Measurements from ENCODE around the gene YOD1. TPM values are rescaled to one million over a fixed set of nuclear protein-coding genes. Genes with fewer than 3 reads are reported as not detected.

YOD1 gene
- total and polyA plus RNA-seq, 10 of the 15 experiments (the other 5 are each of a cell fraction or from before 2014, with no cell fraction given) = 2.1 to 7.9 (median 5.0) TPM

DNA sequence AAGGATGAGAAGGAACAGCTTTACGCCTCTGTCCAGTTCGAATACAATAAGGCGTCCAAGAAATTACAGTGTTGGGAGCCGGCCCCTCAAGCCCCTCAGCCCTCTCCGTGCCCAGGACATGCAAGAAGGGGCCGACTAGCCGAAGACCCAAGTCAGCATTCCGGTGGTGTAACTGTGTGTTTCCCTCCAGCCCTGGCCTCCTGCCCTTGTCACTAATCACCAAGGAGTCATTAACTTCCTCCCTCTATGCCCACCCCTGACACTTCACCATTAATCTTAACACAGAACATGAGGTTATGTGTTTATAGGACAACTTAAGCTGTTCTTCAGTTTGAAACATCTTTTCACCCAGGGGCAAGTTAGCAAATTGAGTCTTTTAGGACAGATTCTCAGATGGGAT is 21.2 kb upstream of the YOD1 start (continued):
- TF ChIP-seq, protein P1, sequence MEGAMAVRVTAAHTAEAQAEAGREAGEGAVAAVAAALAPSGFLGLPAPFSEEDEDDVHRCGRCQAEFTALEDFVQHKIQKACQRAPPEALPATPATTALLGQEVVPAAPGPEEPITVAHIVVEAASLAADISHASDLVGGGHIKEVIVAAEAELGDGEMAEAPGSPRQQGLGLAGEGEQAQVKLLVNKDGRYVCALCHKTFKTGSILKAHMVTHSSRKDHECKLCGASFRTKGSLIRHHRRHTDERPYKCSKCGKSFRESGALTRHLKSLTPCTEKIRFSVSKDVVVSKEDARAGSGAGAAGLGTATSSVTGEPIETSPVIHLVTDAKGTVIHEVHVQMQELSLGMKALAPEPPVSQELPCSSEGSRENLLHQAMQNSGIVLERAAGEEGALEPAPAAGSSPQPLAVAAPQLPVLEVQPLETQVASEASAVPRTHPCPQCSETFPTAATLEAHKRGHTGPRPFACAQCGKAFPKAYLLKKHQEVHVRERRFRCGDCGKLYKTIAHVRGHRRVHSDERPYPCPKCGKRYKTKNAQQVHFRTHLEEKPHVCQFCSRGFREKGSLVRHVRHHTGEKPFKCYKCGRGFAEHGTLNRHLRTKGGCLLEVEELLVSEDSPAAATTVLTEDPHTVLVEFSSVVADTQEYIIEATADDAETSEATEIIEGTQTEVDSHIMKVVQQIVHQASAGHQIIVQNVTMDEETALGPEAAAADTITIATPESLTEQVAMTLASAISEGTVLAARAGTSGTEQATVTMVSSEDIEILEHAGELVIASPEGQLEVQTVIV (IDR thresholded peaks at IDR 0.05; ENCODE audit: borderline replicate concordance, partially characterized antibody) = no peak

DNA sequence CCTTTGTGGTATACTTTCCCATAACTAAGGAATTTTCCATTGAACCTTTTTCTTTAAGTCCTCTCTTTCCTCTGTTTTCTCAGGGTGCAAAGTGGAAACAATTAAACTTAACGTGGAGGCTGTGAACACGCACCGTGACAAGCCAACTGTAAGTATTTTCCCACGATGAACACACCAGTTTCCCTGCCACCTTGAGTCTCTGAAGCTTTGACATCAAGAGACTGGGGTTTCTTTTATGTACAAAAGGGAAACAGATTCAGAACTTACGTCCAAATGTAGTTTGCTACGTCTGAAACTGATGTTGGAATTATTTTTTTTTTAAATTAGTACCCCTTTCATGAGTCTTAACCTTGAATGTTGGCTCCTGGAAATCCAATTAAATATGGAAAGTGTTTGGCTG is 20.4 kb upstream of the YOD1 start:
- no peak overlapping the region for H2AFZ ChIP-seq (ENCODE audit: control insufficient read depth, low read depth, low read length)
- POLR2A ChIA-PET = interaction anchor here (0.6 to 0.9 kb wide), 2 partner anchors 18 to 250 kb away, joined by 4 read pairs; partner anchors contain the start of gene PFKFB2
- no peaks in the 10 kb centered on the region for H3K27me3 ChIP-seq (replicated peaks in 1 of 2; ENCODE audit: control insufficient read depth in 2 of 2, insufficient read depth in 2 of 2, low read length in 1 of 2)
- FAIRE-seq = no peak
- no peak for DNase-seq (ENCODE audit: low read depth, low spot score)
- no peak overlapping the region for H3K4me3 ChIP-seq
- intact Hi-C loops (cut with micrococcal nuclease; ENCODE audit: unreplicated experiment) (no loop called here), in situ Hi-C loops (cut with MboI) (no loop called here)
- H3K79me2 ChIP-seq (ENCODE audit: control insufficient read depth, insufficient read depth, low read length) = no peaks in the 10 kb centered on the region
- H3K4me1 ChIP-seq (ENCODE audit: control insufficient read depth, insufficient read depth, low read length) = peaks cover 12% of the 10 kb centered on the region
- no peak overlapping the region for H3K27ac ChIP-seq (ENCODE audit: control insufficient read depth, insufficient read depth)
- H4K20me1 ChIP-seq (ENCODE audit: control insufficient read depth, insufficient read depth) = no peaks in the 10 kb centered on the region
- TF ChIP-seq CBX3 (IDR thresholded peaks at IDR 0.05; ENCODE audit: borderline replicate concordance, low read depth) (no peak), CHD2 (IDR thresholded peaks at IDR 0.05; ENCODE audit: borderline replicate concordance, low read depth, low read length) (no peak)
- no peak for ATAC-seq
- WGBS (ENCODE audit: insufficient coverage, insufficient replicate concordance, low lambda C conversion rate, missing lambda C conversion rate) = 89% methylated on average over 6 of the region's 6 CpGs
- H3K9me3 ChIP-seq (replicated peaks; ENCODE audit: control insufficient read depth, insufficient read depth, low read length) = no peaks in the 10 kb centered on the region
- no peaks in the 10 kb centered on the region for H3K36me3 ChIP-seq (ENCODE audit: control insufficient read depth in 2 of 2, insufficient read depth in 2 of 2, low read length in 1 of 2)
- no TSS peak for BruUV-seq (replicated peaks)
- CTCF ChIA-PET = interaction anchor here (0.7 to 10.2 kb wide), 7 partner anchors 9 to 428 kb away, joined by 3 to 131 read pairs (median 5); partner anchors contain the start of genes PFKFB2 and YOD1
- H3K4me2 ChIP-seq (ENCODE audit: control insufficient read depth, insufficient read depth) = no peak overlapping the region
- no peak overlapping the region for H3K9ac ChIP-seq (ENCODE audit: control insufficient read depth, insufficient read depth, low read length)
- RAD21 ChIA-PET (ENCODE audit: unreplicated experiment) = interaction anchor here (1.0 to 1.5 kb wide), 3 partner anchors 139 to 360 kb away, joined by 3 to 4 read pairs (median 3); no protein-coding TSS in a partner anchor
- SMC1A ChIA-PET (ENCODE audit: uncharacterized antibody, unreplicated experiment) = interaction anchor here (0.8 to 7.7 kb wide), 5 partner anchors 9 to 421 kb away, joined by 3 to 66 read pairs (median 3); partner anchors contain the start of gene YOD1
